ENCODE results near the gene MDFI. TPM values are rescaled to one million over a fixed set of nuclear protein-coding genes. Genes with fewer than 3 reads are reported as not detected.

The MDFI gene
- total RNA-seq, 1 experiment from 2014 or later = 166 TPM

DNA sequence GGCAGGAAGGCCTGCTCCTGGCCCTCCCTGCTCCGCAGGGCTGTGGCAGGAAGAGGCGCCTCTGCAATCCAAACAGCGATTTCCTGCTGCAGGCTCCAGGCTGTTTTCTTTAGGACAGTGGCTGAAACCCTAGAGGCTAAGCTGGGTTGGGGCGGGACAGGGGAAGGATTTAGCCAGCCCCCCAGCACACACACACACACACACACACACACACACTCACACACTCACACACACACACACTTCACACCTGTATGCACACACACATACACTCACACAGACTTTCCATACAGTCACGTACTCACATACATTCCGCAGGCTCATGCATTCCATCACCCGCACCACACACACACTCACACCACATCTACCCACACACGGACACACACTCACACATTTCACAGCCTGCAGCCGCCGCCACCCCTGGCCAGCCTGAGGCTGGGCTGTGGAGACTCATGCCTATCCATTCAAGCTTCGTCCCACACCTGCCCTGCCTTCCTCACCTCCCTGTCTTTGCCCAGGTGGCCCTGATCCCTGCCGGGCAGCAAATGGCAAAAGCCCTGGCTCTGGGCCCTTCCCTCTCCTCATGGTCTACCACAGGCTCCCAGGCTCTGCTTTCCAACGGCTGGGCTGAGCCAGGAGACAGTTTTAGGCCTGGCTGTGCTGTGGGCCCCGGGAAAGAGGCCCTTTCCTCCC lies 17.9 kb downstream of the MDFI start:
- Histone ChIP-seq H3K4me3 (no peak overlapping the region), H3K27me3 (no peaks in the 10 kb centered on the region), H3K9me3 (replicated peaks) (no peaks in the 10 kb centered on the region), H3K36me3 (peaks cover 15% of the 10 kb centered on the region), H3K27ac (peak overlapping the region; percentile 21), H3K4me1 (peaks cover 36% of the 10 kb centered on the region)
- DNase-seq = peak; percentile 72 to 79

DNA sequence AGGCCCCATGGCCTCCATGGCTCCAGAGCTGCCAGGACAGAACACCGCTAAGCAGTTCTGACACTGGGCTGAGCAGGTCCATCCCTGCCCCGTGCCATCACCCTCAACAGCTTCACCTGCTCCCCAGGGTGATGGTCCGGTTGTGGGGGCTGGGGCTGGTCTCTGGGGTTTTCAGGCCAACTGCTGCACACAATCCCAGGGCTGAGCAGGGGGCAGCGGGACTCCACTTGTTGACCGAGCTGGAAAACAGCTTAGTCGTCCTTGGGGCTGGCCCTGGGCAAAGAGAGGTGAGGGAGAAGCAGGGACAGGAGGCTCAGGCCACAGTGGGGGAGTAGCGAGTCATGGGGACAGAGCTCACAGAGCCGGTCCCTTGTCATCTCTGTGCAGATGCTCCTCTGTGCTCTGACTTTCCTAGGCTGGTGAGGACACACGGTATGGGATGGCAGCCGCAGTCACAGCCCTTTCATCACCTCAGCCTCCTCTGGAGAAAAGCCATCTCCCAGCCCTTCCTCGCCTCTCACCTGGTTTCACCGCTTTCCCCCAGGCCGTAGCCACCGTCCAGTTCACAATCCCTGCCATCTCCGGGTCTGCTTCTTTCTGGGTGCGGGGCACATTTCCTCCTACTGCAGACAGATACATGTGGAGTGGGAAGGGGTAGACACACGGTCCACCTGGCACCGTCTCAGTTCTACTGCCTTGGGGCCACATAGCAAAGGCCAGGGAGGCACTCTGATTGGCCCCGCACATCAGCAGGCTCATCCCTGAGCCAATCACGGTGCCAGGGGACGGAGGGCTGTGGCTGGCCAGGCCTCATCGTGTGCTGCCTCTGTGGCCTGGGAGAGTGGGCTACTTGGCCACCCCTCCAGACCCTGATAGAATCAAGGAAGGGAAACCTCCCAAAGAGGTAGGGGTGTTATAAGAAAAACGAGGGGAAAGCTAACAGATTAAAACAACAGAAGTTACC lies 19.1 kb downstream of the MDFI start:
- Histone ChIP-seq H3K27ac (peak overlapping the region; percentile 21), H3K4me1 (peaks cover 41% of the 10 kb centered on the region)
- DNase-seq = no peak

DNA sequence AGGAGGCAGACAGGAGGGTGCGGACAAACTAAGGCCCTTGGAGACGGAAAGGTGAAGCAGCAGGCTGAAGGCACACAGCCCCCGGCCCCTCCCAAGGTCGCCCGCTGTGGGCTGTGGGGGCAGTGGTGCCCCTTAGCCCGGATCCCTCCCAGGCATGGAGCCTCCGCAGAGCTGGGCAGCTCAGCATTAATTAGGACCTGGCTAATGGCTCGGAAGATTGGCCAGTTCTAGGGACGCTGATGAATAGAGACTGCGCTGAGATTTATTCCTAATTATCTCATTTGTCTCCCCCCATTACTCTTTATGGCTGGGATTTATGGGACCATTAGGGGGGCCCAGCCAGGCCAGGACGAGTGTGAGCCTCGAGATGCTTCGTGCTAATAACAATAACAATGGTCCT lies 20.4 kb downstream of the MDFI start:
- H3K4me3 ChIP-seq = no peak overlapping the region
- H3K27me3 ChIP-seq = no peaks in the 10 kb centered on the region
- H3K4me1 ChIP-seq = peaks cover 50% of the 10 kb centered on the region
- no peaks in the 10 kb centered on the region for H3K36me3 ChIP-seq
- no peak for DNase-seq
- no peak overlapping the region for H3K27ac ChIP-seq
- no peaks in the 10 kb centered on the region for H3K9me3 ChIP-seq (replicated peaks)

More for the DNA sequence above, 19.1 kb downstream of the MDFI start:
- Histone ChIP-seq H3K9me3 (replicated peaks) (no peaks in the 10 kb centered on the region), H3K36me3 (0 out of 2 replicates have a peak, but pooled peaks cover 4% of the 10 kb centered on the region), H3K4me3 (no peak overlapping the region), H3K27me3 (no peaks in the 10 kb centered on the region)

DNA sequence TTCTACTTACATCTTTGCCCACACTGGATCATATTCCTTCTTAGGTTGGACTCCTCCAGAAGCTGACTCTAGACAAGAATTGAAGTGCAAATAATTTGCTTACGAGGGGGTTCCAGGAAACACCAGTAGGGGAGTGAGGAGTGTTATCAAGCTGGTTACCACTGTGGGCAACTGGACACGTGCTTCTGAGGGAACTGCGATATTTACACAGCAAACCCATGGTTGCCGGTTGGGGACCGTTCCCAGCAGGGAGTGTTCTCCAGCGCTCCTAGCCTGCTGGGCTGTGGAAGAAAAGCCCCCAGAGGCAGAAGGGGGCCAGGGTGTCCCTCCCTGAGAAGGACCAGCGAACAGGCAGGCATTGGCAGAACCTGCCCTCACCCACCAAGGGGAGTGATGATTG lies 21.7 kb downstream of the MDFI start:
- H3K36me3 ChIP-seq = no peaks in the 10 kb centered on the region
- no peaks in the 10 kb centered on the region for H3K9me3 ChIP-seq (replicated peaks)
- no peak for DNase-seq
- H3K4me3 ChIP-seq = no peak overlapping the region
- no peak overlapping the region for H3K27ac ChIP-seq
- no peaks in the 10 kb centered on the region for H3K27me3 ChIP-seq
- peaks cover 53% of the 10 kb centered on the region for H3K4me1 ChIP-seq

DNA sequence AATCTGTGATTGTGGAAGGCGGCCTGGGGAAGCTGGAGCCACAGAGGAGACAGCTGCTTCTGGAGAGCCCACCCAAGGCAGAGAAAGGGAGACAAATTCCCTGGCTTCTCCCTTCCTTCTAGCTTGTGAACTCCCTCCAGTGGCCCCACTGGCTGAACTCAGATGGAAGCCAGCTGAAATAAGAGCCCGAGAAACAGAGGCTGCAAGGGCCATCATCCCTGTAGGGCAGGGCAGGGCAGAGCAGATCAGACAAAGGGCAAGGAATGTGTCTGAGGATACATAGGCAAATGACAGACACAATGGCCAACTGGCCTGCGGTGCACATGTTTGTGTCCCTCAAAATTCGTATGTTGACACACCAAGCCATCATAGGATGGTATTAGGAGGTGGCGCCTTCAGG lies 25.3 kb downstream of the MDFI start:
- DNase-seq = peak; percentile 92 to 94
- peak overlapping the region; percentile 68 for H3K27ac ChIP-seq
- H3K27me3 ChIP-seq = no peaks in the 10 kb centered on the region
- peaks cover 29% of the 10 kb centered on the region for H3K4me1 ChIP-seq
- H3K9me3 ChIP-seq (replicated peaks) = no peaks in the 10 kb centered on the region
- H3K36me3 ChIP-seq = no peaks in the 10 kb centered on the region
- H3K4me3 ChIP-seq = no peak overlapping the region

DNA sequence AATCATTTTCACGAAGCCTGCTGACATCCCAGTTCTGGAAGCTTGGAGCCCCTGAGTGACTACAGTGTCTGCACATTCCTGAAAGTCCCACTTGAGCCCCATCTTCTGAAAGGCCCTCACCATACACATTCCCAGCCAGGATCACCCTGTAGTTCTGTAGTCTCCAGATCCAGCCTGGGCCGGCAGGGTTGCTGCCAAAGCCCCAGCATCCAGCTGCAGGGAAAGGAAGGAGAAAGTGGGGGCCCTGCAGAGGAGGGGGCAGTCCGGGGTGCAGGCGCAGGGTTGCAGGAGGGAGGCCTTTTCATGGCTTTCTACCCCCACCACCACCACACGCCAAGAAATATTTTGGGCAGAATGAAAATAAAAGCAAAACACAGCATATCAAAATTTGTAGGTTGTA lies 26.0 kb downstream of the MDFI start:
- Histone ChIP-seq H3K9me3 (replicated peaks) (no peaks in the 10 kb centered on the region), H3K27ac (peak overlapping the region; percentile 68), H3K36me3 (no peaks in the 10 kb centered on the region), H3K4me3 (peak overlapping the region; percentile 6; the same call in 1 of the 2 replicates), H3K4me1 (peaks cover 29% of the 10 kb centered on the region), H3K27me3 (no peaks in the 10 kb centered on the region)
- peak in 1 of 2 experiments; percentile 43 for DNase-seq

DNA sequence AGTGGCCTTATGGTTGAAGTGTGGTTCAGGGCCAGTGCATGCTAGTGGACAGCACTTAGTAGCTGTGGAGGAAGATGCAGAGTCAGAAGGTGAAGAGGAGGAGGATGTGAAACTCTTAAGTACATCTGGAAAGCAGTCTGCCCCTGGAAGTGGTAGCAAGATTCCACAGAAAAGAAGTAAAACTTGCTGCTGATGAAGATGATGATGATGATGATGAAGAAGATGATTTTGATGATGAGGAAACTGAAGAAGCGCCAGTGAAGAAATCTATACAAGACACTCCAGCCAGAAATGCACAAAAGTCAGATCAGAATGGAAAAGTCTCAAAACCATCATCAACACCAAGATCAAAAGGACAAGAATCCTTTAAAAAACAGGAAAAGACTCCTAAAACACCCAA lies 28.9 kb downstream of the MDFI start:
- H3K9me3 ChIP-seq (replicated peaks) = no peaks in the 10 kb centered on the region
- H3K4me3 ChIP-seq = no peak overlapping the region
- no peaks in the 10 kb centered on the region for H3K27me3 ChIP-seq
- no peak overlapping the region for H3K27ac ChIP-seq
- H3K36me3 ChIP-seq = no peaks in the 10 kb centered on the region
- H3K4me1 ChIP-seq = peaks cover 23% of the 10 kb centered on the region
- DNase-seq = no peak

DNA sequence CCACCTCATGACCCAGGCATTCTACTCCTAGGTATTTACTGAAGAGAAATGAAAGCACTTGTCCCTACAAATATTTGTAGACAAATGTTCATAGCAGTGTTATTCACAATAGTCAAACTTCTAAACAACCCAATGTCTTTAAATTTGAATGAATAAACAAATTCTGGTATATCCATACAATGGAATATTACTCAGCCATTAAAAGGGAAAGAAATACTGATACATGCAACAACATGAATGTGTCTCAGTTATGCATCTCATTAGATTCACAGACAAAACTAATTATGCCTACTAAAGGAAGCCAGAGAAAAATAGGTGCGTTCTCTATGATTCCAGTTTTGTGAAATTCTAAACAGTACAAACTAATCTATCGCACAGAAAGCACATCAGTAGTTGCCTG lies 30.7 kb downstream of the MDFI start:
- no peak for DNase-seq
- Histone ChIP-seq H3K36me3 (no peaks in the 10 kb centered on the region), H3K27me3 (no peaks in the 10 kb centered on the region), H3K9me3 (replicated peaks) (no peaks in the 10 kb centered on the region), H3K27ac (no peak overlapping the region), H3K4me3 (no peak overlapping the region), H3K4me1 (peaks cover 14% of the 10 kb centered on the region)

DNA sequence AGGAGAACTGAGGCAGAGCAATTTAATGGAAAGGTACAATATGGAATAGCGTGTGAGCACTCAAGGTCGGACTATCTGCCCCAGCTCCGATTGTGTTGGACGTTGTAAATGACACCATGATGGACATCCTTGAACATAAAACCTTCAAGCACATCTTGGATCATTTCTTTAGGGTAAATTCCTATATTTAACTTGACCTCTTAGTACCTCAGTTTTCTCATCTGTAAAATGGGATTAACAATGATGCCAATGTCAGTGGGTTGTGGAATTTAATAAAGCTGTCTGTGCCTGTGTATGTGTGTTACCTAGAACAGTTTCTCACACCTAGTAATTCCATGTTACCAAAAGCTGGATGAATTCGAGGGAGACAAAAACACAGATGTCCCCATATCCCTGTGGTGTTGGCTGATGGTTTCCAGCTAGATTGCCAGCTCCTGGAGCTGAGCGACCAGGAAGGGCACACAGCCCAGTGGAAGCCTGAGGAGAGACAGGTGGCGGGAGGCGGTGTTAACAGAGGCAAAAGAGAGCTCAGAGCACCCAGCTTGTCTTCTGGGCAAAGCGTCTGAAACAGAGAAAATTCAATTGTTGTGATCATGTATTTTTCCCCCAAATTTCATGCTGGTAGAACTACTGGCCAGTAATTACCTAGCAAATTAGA lies 32.6 kb downstream of the MDFI start:
- Histone ChIP-seq H3K27ac (no peak overlapping the region), H3K9me3 (replicated peaks) (no peaks in the 10 kb centered on the region), H3K4me3 (no peak overlapping the region), H3K27me3 (no peaks in the 10 kb centered on the region), H3K4me1 (peaks cover 7% of the 10 kb centered on the region; the same call in 1 of the 2 replicates), H3K36me3 (no peaks in the 10 kb centered on the region)
- no peak for DNase-seq

DNA sequence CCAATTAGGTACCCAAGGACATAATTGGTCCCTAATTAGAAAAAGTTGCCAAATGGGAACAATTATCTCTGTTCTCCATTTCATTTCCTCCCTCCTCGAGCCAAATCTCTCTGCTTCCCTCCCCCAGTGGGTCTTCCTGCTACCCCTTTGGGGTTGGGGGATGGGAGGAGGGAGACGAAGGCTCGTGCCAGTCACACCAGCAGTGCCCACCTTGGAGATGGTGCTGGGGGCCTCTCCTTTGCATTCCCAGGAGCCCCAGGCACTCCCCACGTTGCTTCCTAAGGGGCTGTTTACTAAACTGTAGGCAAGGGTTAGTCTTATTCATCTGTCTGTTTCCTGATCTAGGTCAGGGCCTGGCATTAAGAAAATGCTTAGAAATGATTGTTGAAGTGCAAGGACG lies 33.1 kb downstream of the MDFI start:
- H3K4me1 ChIP-seq = peaks cover 7% of the 10 kb centered on the region; the same call in 1 of the 2 replicates
- no peak overlapping the region for H3K4me3 ChIP-seq
- H3K27me3 ChIP-seq = no peaks in the 10 kb centered on the region
- no peaks in the 10 kb centered on the region for H3K9me3 ChIP-seq (replicated peaks)
- no peak for DNase-seq
- no peak overlapping the region for H3K27ac ChIP-seq
- no peaks in the 10 kb centered on the region for H3K36me3 ChIP-seq

DNA sequence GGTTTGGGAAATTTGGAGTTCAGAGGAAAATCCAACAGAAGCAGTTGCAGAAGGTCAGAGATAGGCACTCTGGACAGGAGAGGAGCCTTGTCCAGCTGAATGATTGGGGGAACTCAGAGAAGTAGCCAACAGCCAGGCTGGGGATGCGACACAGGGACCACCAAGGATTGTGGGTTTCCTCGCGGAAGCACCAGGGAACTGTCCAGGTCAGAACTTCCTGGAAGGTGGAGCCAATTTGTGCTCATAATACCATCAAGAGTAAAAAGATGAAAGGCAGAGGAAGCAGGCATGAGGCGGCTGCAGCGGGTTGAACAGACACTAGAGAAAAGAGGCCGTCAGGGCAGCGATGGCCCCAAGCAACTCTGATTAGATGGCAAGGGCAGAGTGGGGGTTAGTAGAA lies 33.7 kb downstream of the MDFI start:
- Histone ChIP-seq H3K4me3 (no peak overlapping the region), H3K4me1 (peaks cover 7% of the 10 kb centered on the region; the same call in 1 of the 2 replicates), H3K27ac (no peak overlapping the region), H3K27me3 (no peaks in the 10 kb centered on the region), H3K9me3 (replicated peaks) (no peaks in the 10 kb centered on the region), H3K36me3 (no peaks in the 10 kb centered on the region)
- DNase-seq = no peak

DNA sequence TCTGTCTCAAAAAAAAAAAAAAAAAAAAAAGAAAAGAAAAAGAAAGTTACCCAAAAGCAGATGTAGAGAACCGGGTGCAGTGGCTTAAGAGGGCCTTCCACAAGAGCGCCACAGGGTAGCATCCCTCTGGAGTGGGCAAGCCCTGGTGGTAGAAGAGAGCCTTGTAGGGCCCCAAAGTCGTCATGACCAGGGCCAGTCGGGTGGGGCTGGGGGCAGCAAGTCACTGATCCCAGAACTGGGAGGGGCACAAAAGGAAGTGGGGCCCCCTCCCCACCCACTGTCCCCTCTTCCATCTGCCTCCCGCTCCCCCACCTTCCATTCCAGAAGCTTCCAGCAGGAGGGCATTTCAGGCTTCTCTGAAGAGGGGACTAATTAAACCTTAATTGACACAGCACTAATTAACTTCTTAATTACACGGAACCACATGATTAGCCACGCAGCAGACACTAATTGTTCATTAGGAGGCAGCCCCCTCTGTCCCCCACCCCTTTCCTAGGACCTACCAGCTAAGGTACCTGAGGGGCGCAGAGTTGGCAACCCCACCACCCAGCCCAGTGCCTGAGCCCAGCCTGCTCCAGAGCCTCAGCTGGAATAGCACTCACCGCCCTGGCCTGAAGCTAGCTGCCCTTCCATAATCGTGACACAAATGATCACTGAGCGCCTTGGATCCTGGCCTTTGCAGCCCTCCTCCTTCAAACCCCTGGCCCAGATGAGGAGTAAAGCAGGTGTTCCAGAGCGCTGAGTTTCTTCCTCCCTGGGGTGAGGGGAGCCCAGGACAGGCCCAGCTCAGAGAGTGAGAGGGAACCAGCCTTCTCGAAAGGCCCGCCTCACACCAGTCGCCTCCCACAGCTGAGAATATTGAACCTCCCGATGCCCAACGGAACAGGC lies 34.8 kb downstream of the MDFI start:
- Histone ChIP-seq H3K27ac (no peak overlapping the region), H3K9me3 (replicated peaks) (no peaks in the 10 kb centered on the region), H3K36me3 (no peaks in the 10 kb centered on the region), H3K4me1 (peaks cover 7% of the 10 kb centered on the region; the same call in 1 of the 2 replicates), H3K4me3 (no peak overlapping the region), H3K27me3 (0 out of 2 replicates have a peak, but pooled peaks cover 4% of the 10 kb centered on the region)
- DNase-seq = no peak

DNA sequence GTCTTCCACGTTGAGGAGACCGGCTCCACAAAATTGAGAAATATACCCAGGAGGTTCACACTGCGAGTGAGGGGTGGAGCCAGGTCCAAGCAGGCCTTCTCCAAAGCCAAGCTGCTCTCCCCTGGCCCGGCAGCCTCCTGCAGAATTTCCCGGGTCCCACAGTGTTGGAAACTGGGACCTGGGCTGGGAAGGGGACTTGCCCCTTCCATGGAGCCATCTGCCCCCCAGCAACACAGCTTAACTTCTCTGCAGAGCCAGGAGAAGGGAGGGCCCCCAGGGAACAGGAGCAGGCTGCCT lies 35.4 kb downstream of the MDFI start:
- Histone ChIP-seq H3K36me3 (no peaks in the 10 kb centered on the region), H3K27ac (no peak overlapping the region), H3K27me3 (peaks cover 4% of the 10 kb centered on the region; the same call in 1 of the 2 replicates), H3K4me1 (peaks cover 7% of the 10 kb centered on the region; the same call in 1 of the 2 replicates), H3K9me3 (replicated peaks) (no peaks in the 10 kb centered on the region), H3K4me3 (no peak overlapping the region)
- no peak for DNase-seq
